Endothelial cell of hepatic sinusoid (primary cell): ENCODE data around the gene NQO2.

Experiments used
- in situ Hi-C: cut with HindIII; loops from 2 replicates; pipeline ENCODE4 v1.10.0; 2017; ENCODE audit warnings: low sequenced_read_pairs

Gene NQO2, protein sequence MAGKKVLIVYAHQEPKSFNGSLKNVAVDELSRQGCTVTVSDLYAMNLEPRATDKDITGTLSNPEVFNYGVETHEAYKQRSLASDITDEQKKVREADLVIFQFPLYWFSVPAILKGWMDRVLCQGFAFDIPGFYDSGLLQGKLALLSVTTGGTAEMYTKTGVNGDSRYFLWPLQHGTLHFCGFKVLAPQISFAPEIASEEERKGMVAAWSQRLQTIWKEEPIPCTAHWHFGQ

DNA sequence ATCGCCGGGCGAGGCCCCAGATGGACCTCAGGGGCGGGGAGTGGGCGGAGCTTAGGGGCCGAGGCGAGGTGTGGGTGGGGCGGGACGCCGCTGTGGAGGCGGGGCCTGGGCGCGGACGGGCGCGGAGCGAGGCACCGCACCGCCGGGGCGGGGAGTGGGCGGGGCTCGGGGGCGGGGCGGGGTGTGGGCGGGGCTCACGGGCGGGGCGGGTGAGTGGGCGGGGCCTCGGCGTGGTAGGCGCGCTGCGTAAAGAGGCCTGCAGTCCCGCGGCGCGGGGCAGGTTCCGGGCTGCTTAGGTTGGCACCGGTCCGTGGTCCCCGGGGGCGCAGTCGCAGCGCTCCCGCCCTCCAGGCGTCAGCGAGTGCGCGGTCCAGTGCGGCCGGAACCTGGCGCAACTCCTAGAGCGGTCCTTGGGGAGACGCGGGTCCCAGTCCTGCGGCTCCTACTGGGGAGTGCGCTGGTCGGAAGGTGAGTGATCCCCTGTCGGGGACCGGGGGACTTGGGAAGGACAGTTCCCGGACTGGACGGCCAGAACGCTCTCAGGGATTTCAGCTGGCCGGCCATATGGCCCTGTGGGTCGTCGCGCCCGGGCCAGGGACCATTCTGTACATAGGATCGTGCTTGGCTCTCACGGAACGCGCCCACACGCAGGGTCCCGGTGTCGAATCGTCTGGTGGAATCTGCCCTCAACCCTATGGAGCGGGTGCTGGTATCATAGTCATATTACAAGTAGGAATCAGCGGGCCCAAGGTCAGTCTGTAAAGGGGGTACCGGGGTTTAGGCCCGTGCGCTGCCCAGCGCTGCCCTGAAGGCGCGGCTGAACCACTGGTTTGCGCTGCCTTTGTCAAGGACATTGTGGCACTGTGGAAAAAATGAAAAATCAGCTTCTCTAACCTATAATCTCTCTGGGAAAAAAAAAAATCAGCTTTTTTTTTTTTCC lies at the start of gene NQO2:
TSS of gene NQO2 (plus strand) at position 277 of the 940 bp plus-strand sequence. CDS start 6,659 bp downstream, outside the sequence.
- in situ Hi-C loops, result loop anchor here (5.0 kb wide), 1 partner anchor 67 kb away; the partner anchor contains the start of gene RIPK1

DNA sequence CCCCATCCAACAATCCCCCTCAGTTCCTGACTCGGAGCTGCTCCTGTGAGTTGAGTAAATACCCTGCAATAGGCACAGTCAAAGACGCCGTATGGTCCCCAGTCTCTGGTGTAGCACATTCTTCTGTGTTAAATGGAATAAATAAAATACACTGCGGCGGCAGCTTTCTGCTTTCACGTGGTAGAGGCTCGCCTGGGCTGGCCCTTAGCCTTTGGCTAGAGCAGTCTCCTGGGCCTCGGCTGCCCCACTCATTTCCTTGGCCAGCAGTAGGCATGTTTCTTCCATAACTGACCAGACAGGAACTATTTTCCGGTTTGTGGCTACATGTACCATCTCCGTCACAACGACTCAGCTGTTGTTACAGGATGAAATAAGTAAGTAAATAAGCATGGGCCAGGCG lies 49.0 kb upstream of the NQO2 start:
- in situ Hi-C loops, result loop anchor here (5.0 kb wide), 1 partner anchor 37 kb away; no protein-coding TSS in a partner anchor

DNA sequence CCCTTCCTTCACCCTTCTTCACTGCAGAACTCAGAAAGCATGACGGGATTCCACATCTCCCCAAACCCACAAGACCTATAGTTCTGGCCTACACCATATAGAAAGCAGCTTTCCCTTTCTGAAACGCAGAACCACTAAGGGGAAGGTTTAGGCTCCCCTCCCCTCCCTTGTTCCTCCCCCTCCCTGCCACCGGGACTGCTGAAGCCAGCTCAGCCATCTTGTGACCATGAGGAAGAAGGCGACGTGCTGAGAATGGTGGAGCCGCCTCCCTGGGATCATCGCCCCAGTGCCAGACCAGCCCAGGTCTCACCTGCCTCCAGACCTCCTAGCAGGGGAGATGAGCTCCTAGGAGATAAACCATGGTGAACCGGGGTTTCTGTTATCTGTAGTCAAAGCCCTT lies 48.0 kb upstream of the NQO2 start:
- in situ Hi-C loops, result loop anchor here (5.0 kb wide), 1 partner anchor 36 kb away; no protein-coding TSS in a partner anchor

DNA sequence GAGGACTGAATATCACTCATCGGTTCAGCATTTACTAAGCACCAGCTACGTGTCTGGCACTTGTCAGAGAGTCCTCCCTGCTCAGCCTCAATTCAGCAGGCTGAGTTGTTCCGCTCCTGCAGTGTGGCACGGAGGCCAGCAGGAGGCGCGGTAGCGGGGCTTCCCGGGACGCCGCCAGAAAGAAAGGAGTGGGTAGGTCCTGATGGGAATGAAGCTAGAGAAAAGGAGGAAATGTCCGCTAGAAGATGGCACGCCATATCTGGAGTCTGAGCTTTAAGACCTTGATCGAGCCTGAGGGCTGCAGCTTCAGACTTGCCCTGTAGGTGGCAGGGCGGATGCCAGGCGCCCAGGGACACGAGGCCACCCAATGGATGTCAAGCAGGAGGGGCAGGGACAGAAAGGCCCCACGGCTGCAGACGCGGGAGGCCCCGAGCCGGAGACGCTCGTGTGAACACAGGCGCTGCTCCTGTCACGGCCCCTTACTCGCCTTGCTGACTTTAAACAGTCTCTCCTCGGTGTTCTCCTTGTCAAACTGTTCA lies 47.1 kb upstream of the NQO2 start:
- in situ Hi-C loops, result loop anchor here (5.0 kb wide), 1 partner anchor 35 kb away; no protein-coding TSS in a partner anchor

DNA sequence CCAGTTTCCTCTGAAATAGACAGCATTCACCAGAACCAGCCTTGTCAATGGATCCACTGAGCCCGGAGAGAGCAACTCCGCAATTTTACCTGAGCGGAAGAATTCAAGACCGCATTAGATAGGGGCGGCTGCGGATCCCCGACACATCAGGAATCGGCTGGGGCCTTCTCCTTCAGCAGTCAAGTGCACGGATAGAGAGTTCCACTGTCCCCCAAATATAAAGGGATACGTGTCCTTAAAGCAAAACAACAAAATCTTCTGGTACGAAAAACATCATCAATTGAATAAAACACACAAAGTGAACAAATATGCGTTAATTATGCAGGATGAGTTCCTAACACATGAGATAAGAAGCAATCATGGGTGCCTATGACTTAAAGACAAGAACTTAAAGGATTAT lies 46.6 kb upstream of the NQO2 start:
- in situ Hi-C loops, result loop anchor here (5.0 kb wide), 1 partner anchor 34 kb away; no protein-coding TSS in a partner anchor

DNA sequence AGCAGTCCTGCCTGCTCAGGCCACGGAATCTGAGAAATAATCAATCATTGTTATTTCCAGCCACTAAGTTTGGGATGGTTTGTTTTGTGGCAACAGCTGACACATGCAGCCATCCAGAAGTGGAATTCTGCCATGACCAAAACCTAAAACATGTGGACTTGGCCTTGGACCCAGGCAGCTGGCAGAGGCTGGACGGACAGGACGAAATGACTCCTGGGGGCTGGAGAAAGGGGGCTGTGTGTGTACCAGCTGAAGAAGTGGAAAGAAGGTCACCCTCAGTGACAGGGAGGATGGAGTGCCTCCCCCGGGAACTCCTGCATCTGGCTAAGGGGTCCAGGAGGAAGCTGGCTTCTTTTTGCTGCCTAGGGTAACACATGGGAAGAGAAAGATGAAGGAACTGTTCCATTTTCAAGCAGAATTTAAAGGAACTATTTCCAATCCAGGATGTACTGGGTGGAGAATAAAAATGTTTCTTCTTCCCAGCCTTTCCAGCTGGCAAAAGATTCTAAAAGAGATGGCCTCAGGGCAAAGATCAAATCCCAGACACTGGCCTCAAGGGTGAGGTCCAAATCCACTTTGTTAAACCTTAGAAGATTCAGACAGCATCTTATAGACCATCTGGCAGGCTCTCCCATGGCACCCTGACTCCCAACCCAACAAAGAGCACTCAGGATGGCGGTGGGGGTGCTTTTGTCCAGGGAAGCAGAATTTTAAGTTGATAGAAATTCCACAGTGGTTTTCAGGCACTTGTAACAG lies 42.6 kb upstream of the NQO2 start:
- in situ Hi-C loops, result no loop called here

DNA sequence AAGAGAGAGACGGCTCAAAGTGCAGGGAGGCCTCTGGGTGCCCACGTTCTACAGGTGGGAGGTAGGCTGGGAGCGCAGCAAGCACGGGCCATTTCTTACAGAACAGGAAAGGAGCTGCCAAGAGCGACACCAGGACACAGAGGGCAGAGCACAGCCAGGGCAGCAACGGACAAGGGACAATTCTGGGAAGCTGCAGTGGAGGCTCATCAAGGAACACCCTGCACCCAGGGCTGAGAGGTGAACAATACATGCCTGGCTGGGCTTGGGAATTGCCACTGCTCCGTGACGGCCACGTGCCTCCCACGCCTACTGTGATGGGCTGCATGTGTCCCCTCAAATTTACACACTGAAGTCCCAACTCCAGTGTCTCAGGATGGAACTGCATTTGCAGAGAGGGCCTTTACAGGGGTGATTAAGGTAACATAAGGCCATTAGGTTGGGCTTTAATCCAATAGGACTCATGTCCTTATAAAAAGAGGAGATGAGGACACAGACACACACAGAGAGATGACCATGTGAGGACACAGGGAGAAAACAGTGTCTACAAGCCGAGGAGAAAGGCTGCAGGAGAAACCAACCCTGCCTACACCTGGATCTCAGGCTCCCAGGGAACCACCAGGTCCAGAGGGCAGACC lies 41.9 kb upstream of the NQO2 start:
- in situ Hi-C loops, result no loop called here

DNA sequence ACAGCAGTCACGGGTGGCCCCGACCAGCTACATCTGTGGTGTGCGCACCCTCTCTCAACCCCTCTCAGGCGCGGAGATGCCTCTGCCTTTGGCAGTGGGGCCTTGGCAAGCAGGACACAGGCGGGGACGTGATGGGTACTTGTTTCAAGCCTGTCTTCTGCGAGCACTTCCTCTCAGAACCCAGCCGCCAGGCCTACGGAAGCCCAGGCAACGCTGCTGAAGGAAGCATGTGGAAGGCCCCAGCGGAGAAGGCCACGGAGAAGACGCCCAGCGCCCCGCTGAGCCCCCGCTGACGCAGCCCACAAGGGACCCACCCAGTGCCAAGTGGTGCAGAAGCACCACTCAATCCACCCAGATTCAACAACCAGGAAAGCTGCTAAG lies 41.4 kb upstream of the NQO2 start:
- in situ Hi-C loops, result no loop called here

DNA sequence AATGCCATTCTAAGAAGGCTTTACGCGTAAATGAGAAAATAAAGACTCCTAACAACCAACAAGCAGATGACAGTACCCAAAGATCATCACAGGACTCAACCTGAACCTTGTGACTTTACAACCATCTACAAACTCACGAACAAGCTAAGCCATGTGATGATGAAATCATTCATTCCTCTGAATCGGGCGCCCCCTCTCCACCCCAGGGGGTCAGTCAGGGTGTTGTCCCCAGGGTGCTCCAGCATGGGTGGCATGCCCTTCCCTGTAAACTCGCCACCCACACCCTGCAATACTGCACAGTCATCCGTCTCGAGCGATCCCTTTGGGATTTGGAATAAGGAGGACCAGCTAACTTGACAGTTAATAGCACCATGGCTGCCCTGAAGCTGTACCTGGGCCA lies 40.9 kb upstream of the NQO2 start:
- in situ Hi-C loops, result no loop called here

DNA sequence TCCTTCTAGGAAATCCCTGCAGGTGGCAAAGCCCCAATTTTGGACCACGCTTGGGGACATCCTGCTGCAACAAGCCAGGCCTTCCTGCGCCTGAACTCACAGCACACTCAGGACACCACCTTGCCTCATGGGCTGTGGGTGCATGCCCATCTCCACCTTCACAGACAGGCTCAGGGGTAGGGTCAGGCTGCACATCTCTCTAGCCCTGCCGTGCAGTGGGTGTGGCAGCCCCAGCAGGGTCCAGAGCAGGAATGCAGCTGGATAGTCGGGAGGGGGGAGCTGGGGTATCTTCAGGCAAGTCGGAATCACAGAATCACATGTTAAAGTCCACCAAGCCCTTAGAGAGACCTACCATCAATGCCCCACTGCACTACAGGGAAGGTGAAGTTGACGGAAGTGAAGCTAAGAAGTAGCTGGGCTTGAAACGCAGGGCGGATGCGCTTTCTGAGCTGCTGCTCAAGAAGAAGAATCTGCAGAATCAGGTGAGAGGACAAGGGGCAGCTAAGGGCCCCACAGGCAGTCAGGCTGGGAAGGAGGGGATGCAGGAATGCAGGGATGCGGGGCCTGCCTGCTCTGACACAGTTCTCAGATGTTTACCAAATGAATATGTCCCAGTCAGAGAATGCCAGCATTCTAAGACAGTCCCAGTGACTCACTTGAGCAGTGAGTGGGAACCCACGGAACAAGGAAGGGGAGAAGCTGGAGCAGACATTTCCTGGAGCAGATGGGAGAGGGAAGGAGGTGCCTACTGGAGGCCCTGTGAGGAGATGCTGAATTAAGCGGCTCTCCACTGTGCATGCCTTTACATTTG lies 39.6 kb upstream of the NQO2 start:
- in situ Hi-C loops, result no loop called here

DNA sequence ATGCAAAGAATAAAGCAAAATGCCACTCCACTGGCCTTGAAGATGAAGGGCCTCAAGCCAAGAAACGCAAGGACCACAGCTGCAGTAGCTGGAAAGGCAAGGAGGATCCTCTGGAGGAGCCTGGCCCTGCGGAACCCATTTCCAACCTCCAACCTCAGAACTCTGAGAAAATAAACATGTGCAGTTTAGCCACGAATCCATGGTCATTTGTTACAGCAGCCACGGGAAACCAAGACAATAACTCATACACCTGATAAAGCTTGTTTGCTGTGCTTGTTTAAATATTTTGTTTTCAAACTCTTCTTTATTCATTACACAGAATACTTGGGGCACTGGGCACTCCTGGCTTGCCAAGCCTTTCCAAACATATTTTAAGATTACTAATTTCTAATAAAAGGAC lies 38.8 kb upstream of the NQO2 start:
- in situ Hi-C loops, result no loop called here

DNA sequence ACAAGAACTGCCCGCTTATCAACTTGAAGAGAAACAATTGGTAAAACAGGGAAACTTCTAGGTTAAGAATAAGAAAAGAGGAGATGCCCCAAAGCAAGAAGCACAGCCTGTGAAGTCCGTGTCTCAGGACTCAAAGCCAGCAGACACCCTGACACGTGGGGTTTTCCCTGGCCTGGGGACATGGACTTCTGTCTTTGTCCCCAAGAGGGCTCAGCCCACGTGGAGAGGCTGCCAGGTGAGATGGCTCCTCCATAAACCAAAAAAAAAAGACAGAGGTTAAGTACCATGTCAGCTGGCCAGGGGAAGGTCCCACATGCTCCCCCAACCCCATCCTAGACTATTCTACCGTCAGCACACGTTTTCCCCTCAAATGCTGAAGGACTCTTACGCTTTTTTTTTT lies 38.2 kb upstream of the NQO2 start:
- in situ Hi-C loops, result no loop called here

DNA sequence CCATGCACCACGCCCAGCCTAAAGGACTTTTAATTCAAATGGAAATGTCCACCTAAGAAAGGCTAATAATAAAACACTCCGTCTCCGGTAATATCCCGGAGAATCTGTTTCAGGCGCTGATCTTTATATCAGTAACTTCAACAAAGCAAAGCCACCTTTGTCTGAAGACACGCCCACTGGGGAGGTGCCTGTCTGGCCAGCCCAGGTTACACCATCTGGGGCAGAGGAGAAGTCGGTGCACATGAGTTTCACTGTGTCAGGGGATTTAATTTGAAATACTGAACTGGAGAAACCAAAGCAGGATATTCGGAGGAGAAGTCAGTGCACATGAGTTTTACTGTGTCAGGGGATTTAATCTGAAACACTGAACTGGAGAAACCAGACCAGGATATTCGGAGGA lies 37.7 kb upstream of the NQO2 start:
- in situ Hi-C loops, result no loop called here

DNA sequence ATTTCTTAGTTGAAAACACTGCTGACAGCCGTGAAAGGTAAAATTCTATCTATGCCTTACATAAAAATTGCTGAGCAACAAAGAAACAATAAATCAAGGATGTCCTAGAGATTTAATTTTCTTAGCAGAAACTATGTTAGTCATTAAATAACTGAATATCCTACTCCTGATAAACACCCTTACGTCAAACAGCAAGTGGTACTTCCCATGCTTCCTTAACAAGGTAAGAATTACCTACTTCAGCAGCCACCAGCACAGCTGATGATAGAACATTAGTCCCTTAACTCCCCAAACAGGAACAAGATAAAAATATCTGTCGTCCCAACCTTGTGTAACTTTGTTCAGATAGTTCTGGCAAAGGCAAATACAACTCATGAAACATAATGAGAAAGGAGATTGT lies 37.1 kb upstream of the NQO2 start:
- in situ Hi-C loops, result no loop called here

DNA sequence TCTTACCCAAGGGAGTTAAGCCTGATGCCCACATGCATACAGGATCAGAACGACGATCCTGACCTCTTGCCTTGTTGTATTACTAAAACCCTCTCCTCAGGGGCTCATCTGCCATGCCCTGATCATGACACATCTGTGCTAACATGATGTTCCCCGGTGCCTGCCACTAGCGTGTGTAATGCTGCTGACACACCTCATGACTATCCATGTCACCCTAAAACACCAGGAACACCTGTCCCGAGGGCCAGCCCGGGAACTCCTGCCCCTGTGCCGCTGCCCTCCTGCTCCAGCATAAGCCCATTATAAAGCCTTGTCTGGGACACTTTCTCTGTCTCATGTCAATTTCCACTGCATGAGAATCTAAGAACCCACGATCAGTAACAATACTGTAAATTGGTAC lies 35.9 kb upstream of the NQO2 start:
- in situ Hi-C loops, result no loop called here

DNA sequence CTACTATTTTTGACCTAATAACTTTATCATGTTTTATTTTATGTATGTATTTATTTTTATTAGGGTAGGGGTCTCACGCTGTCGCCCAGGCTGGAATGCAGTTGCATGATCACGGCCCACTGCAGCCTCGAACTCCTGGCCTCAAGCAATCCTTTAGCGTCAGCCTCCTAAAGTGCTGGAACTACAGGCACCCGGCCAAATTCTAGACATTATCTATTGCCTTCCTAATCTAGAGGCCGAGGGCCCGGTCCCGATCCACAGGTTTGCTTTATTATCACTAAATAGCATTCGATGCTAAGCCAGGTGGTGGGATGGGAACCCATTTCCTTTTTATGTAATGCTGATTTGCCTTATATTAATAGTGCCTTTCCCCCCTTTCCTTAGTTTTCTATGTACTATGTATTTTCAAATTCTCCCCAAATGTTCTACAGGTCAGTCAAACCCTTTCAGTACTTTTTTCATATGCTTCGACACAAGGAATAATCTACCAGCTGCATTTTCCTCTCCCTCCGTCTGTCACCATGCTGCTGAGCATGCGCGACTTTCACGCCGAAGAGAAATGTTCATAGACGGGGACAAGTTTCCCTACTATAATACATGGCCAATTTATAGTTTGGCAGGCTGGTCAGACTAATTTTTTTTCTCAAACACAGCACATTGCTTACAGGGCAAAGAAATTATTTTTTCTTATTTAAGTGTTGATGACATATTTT lies 34.7 kb upstream of the NQO2 start:
- in situ Hi-C loops, result no loop called here

DNA sequence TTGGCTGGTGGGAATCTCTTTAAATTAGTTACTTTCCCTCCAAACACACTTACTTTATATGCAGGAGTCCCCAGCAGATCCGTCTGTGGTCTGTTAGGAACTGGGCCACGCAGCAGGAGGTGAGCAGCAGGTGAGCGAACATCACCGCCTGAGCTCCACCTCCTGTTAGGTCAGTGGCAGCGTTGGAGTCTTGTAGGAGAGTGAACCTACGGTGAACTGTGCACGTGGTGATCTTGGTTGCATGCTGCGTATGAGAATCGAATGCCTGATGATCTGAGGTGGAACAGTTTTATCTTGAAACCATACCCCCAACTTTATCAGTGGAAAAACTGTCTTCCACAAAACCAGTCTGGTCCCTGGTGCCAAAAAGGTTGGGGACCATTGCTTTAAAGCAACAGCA lies 33.3 kb upstream of the NQO2 start:
- in situ Hi-C loops, result no loop called here

DNA sequence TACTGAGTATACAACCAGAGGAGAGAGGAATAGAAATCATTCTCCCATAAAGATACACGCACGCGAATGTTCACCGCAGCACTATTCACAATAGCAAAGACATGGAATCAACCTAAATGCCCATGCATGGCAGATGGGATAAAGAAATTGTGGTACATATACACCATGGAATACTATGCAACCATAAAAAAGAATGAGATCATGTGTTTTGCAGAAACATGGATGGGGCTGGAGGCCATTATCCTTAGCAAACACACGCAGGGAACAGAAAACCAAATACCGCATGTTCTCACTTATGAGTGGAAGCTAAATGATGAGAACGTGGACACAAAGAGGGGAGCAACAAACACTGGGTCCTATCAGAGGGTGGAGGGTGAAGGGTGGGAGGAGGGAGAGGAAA lies 31.8 kb upstream of the NQO2 start:
- in situ Hi-C loops, result no loop called here

DNA sequence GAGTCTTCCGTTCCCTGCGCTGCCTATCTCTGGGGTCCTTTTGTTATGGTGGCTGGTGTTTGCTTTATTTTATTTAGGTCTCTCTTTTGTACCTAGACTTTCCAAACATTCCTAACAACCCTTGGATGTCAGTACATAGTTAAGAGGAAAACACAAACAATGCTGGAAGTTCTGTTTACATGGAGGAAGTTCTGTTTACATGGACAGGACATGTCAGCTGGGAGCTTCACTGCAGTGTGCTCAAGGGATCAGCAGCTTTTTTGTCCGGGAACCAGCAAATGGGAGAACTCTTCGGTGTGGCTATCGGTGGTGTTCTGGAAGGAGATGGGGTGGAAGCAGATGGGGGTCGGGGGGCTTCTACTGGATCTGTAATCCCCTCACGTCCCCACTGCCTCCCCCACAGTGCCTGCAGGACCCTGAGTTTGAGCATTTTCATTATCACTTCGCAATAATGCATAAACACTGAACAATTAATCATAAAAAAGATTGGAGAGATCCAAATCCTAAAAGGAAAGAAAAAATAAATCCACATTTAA lies 31.0 kb upstream of the NQO2 start:
- in situ Hi-C loops, result no loop called here
